ENCODE results near the gene APOL4. TPM values are rescaled to one million over a fixed set of nuclear protein-coding genes. Genes with fewer than 3 reads are reported as not detected.

The APOL4 gene
- total and polyA plus RNA-seq, 4 donors: 5.9 to 15.9 (median 9.1) TPM

GRCh38 chr22:36222887-36223450 lies 21.4 kb upstream of the APOL4 start:
- Histone ChIP-seq H3K4me3 (no peak overlapping the region), H3K27ac (ENCODE audit: low read depth in 1 of 2, low read length in 1 of 2) (no peak overlapping the region), H3K36me3 (ENCODE audit: control insufficient read depth in 4 of 4, insufficient read depth in 4 of 4, low read length in 4 of 4) (peaks cover 0 to 10% (median 2%) of the 10 kb centered on the region in 4 donors), H3K9ac (ENCODE audit: insufficient read depth in 1 of 2, low read length in 2 of 2) (no peak overlapping the region), H3K9me3 (ENCODE audit: control insufficient read depth in 4 of 4, insufficient read depth in 3 of 4, low read length in 3 of 4) (no peaks in the 10 kb centered on the region), H3K27me3 (ENCODE audit: control insufficient read depth in 3 of 3, insufficient read depth in 3 of 3, low read length in 2 of 3) (peaks cover 0 to 3% (median 0%) of the 10 kb centered on the region in 3 donors), H3K4me1 (ENCODE audit: control insufficient read depth in 5 of 5, insufficient read depth in 5 of 5, low read length in 5 of 5) (peaks cover 0 to 6% (median 3%) of the 10 kb centered on the region in 5 donors)
- 90 to 96% methylated on average over 9 of the region's 9 CpGs for WGBS, 2 donors
- ATAC-seq (ENCODE audit: insufficient read depth, low FRiP score) (no peak), DNase-seq (no peak)
- TF ChIP-seq CTCF (IDR thresholded peaks at IDR 0.05; ENCODE audit: control extremely low read depth, extremely low read depth): no peak

- 12 to 15% methylated on average over 7 of the region's 7 CpGs for WGBS, 2 donors
Measured at GRCh38 chr22:36221799-36222751, 20.5 kb upstream of the APOL4 start.

GRCh38 chr22:36220451-36220921 lies 18.9 kb upstream of the APOL4 start:
- ATAC-seq (ENCODE audit: insufficient read depth, low FRiP score) (peak; percentile 30), DNase-seq (no peak)

More at GRCh38 chr22:36221799-36222751, 20.5 kb upstream of the APOL4 start:
- Histone ChIP-seq H3K36me3 (ENCODE audit: control insufficient read depth in 4 of 4, insufficient read depth in 4 of 4, low read length in 4 of 4) (peaks cover 0 to 2% (median 0%) of the 10 kb centered on the region in 4 donors), H3K4me1 (ENCODE audit: control insufficient read depth in 5 of 5, insufficient read depth in 5 of 5, low read length in 5 of 5) (peaks cover 0 to 6% (median 3%) of the 10 kb centered on the region in 5 donors), H3K4me3 (no peak overlapping the region), H3K9ac (ENCODE audit: insufficient read depth in 1 of 2, low read length in 2 of 2) (no peak overlapping the region), H3K27me3 (ENCODE audit: control insufficient read depth in 3 of 3, insufficient read depth in 3 of 3, low read length in 2 of 3) (peaks cover 0 to 3% (median 0%) of the 10 kb centered on the region in 3 donors), H3K9me3 (ENCODE audit: control insufficient read depth in 4 of 4, insufficient read depth in 3 of 4, low read length in 3 of 4) (no peaks in the 10 kb centered on the region), H3K27ac (ENCODE audit: low read depth in 1 of 2, low read length in 1 of 2) (no peak overlapping the region)
- no peak for ATAC-seq (ENCODE audit: insufficient read depth, low FRiP score)
- TF ChIP-seq CTCF (IDR thresholded peaks at IDR 0.05; ENCODE audit: control extremely low read depth, extremely low read depth): peak; percentile 42
- peak; percentile 21 to 47 (median 37) for DNase-seq

More at GRCh38 chr22:36220451-36220921, 18.9 kb upstream of the APOL4 start:
- Histone ChIP-seq H3K4me3 (no peak overlapping the region), H3K9ac (ENCODE audit: insufficient read depth in 1 of 2, low read length in 2 of 2) (no peak overlapping the region), H3K9me3 (ENCODE audit: control insufficient read depth in 4 of 4, insufficient read depth in 3 of 4, low read length in 3 of 4) (no peaks in the 10 kb centered on the region), H3K27ac (ENCODE audit: low read depth in 1 of 2, low read length in 1 of 2) (peak overlapping the region in 1 of 2 donors; percentile 27), H3K27me3 (ENCODE audit: control insufficient read depth in 3 of 3, insufficient read depth in 3 of 3, low read length in 2 of 3) (peaks cover 0 to 3% (median 0%) of the 10 kb centered on the region in 3 donors), H3K4me1 (ENCODE audit: control insufficient read depth in 5 of 5, insufficient read depth in 5 of 5, low read length in 5 of 5) (peaks cover 0 to 6% (median 3%) of the 10 kb centered on the region in 5 donors), H3K36me3 (ENCODE audit: control insufficient read depth in 4 of 4, insufficient read depth in 4 of 4, low read length in 4 of 4) (no peaks in the 10 kb centered on the region)
- no peak for TF ChIP-seq CTCF (IDR thresholded peaks at IDR 0.05; ENCODE audit: control extremely low read depth, extremely low read depth)
- WGBS, 2 donors: 52 to 68% methylated on average over 9 of the region's 9 CpGs
